HCT116 (cell line): Measurements from ENCODE around the gene POU2F3. TPM values are rescaled to one million over a fixed set of nuclear protein-coding genes. Genes with fewer than 3 reads are reported as not detected.

ENCODE experiments used
- ATAC-seq: fragments of 200-7000 bp; cut with Tn5 transposase; 2 replicates; pipeline ENCODE4 v1.9.1; 2020; ENCODE audit warnings: mild to moderate bottlenecking, moderate library complexity
- BruUV-seq: library from RNA; stranded (reverse); fragments of 400-500 nt; replicated peaks from 2 replicates; lab custom pipeline; 2021; lab: Mats Ljungman, UMichigan
- CTCF ChIA-PET: fragments of 300-600 bp; sonication (Branson Sonifier 250); formaldehyde crosslinking; loops from one replicate; lab custom pipeline; 2021; ENCODE audit warnings: antibody characterized with exemption; lab: Charles Lee
- POLR2A ChIA-PET: fragments of 300-600, 350-600 bp; sonication (Branson Sonifier 250); formaldehyde crosslinking; loops from one replicate; lab custom pipeline; 2021; ENCODE audit warnings: antibody characterized with exemption; lab: Charles Lee
- RAD21 ChIA-PET, 2 experiments: fragments of 300-600 bp; sonication (Branson Sonifier 250); formaldehyde crosslinking; loops; one replicate each; lab custom pipeline; 2023; ENCODE audit warnings: low total read pairs in 2 of 2; ENCODE audit not compliant: uncharacterized antibody in 2 of 2, unreplicated experiment in 2 of 2, low non-redundant PET in 1 of 2; lab: Charles Lee
- DNase-seq: peaks from one replicate; pipeline ENCODE4 v3.0.0-alpha.2; 2010; ENCODE audit warnings: low read depth, low spot score
- H2AFZ ChIP-seq: fragments of 200-600 bp; shearing (Covaris generic), sonication (generic); 2 replicates; pipeline ENCODE4 v1.6.1; 2017; ENCODE audit warnings: low read depth, mixed run types, mixed read lengths, antibody characterized with exemption, low read length; ENCODE audit not compliant: poor library complexity, severe bottlenecking
- H3K27ac ChIP-seq: 2 replicates; pipeline ENCODE4 v1.5.1; 2012; ENCODE audit warnings: low read depth, low read length
- H3K27me3 ChIP-seq: fragments of 200-600 bp; sonication (generic); 2 replicates; pipeline ENCODE4 v1.6.1; 2016; ENCODE audit warnings: mixed run types, low read length, mixed read lengths; ENCODE audit not compliant: insufficient read depth
- H3K36me3 ChIP-seq, 2 experiments: fragments of 200-500 bp in 1 of 2; fragments of 200-600 bp in 1 of 2; sonication (Bioruptor generic) in 1 of 2; sonication (generic) in 1 of 2; 2 replicates each; pipeline versions ENCODE4 v1.5.1 to v1.6.1; 2014 to 2016; ENCODE audit warnings: low read length in 2 of 2, inconsistent platforms in 1 of 2, mixed read lengths in 1 of 2, mixed run types in 1 of 2; ENCODE audit not compliant: insufficient read depth in 2 of 2, control insufficient read depth in 1 of 2
- H3K4me1 ChIP-seq, 2 experiments: fragments of 200-600 bp in 1 of 2; sonication (generic) in 1 of 2; 2 replicates each; pipeline versions ENCODE4 v1.5.1 to v1.6.1; 2012 to 2017; ENCODE audit warnings: low read length in 2 of 2, inconsistent platforms in 1 of 2, mild to moderate bottlenecking in 1 of 2, mixed read lengths in 1 of 2, mixed run types in 1 of 2, moderate library complexity in 1 of 2; ENCODE audit not compliant: insufficient read depth in 2 of 2, control insufficient read depth in 1 of 2
- H3K4me2 ChIP-seq: fragments of 200-600 bp; sonication (generic); 2 replicates; pipeline ENCODE4 v1.6.1; 2017; ENCODE audit warnings: mixed run types, low read length, mixed read lengths
- H3K4me3 ChIP-seq, 2 experiments: fragments of 200-600 bp in 1 of 2; sonication (generic) in 1 of 2; replicated peaks in 1 of 2; 2 replicates each; pipeline ENCODE4 v1.5.1; 2011 to 2016; ENCODE audit warnings: low read length in 2 of 2, control low read depth in 1 of 2, low read depth in 1 of 2, mild to moderate bottlenecking in 1 of 2, mixed read lengths in 1 of 2, mixed run types in 1 of 2
- H3K79me2 ChIP-seq: fragments of 200-600 bp; sonication (generic); 2 replicates; pipeline ENCODE4 v1.6.1; 2017; ENCODE audit warnings: mild to moderate bottlenecking, mixed run types, low read length, moderate library complexity, mixed read lengths; ENCODE audit not compliant: insufficient read depth
- H3K9ac ChIP-seq: fragments of 200-600 bp; sonication (generic); 2 replicates; pipeline ENCODE4 v1.6.1; 2016; ENCODE audit warnings: low read length, mixed read lengths
- H3K9me2 ChIP-seq: fragments of 200-600 bp; sonication (generic), shearing (Covaris generic); 2 replicates; pipeline ENCODE4 v1.6.1; 2017; ENCODE audit warnings: mixed run types, mild to moderate bottlenecking, moderate library complexity; ENCODE audit not compliant: insufficient read depth
- H3K9me3 ChIP-seq, 2 experiments: fragments of 200-500 bp in 1 of 2; fragments of 200-600 bp in 1 of 2; sonication (Bioruptor generic) in 1 of 2; sonication (generic) in 1 of 2; 2 replicates each; pipeline ENCODE4 v1.6.1; 2014 to 2017; ENCODE audit warnings: low read length in 2 of 2, mixed read lengths in 2 of 2, inconsistent platforms in 1 of 2, low read depth in 1 of 2, mild to moderate bottlenecking in 1 of 2, mixed run types in 1 of 2, moderate library complexity in 1 of 2; ENCODE audit not compliant: control insufficient read depth in 1 of 2, insufficient read depth in 1 of 2
- H4K20me1 ChIP-seq: fragments of 200-600 bp; sonication (generic), shearing (Covaris generic); 2 replicates; pipeline ENCODE4 v1.6.1; 2017; ENCODE audit warnings: mixed run types, mild to moderate bottlenecking, moderate library complexity; ENCODE audit not compliant: insufficient read depth
- ATF3 ChIP-seq: IDR thresholded peaks from 2 replicates; pipeline ENCODE4 v1.6.1; 2012
- CBX3 ChIP-seq: IDR thresholded peaks from 2 replicates; pipeline ENCODE4 v1.6.1; 2012; ENCODE audit warnings: low read depth
- CTCF ChIP-seq, 3 experiments: fragments of 200-600 bp in 1 of 3; sonication (generic) in 1 of 3; IDR thresholded peaks in 2 of 3; conservative IDR thresholded peaks in 1 of 3; 2 replicates each; pipeline ENCODE4 v1.5.1; 2012 to 2017; ENCODE audit warnings: low read depth in 2 of 3, low read length in 2 of 3, antibody characterized with exemption in 1 of 3, borderline replicate concordance in 1 of 3, control low read depth in 1 of 3, mild to moderate bottlenecking in 1 of 3, mixed read lengths in 1 of 3, mixed run types in 1 of 3, moderate library complexity in 1 of 3; ENCODE audit not compliant: insufficient read depth in 1 of 3
- ELF1 ChIP-seq: IDR thresholded peaks from 2 replicates; pipeline ENCODE4 v1.6.1; 2012; ENCODE audit warnings: low read depth, borderline replicate concordance
- EZH2 ChIP-seq: fragments of 200-600 bp; sonication (generic); IDR thresholded peaks from 2 replicates; pipeline ENCODE4 v1.6.1; 2017; ENCODE audit warnings: antibody characterized with exemption, mixed run types
- EZH2phosphoT487 ChIP-seq: fragments of 200-600 bp; IDR thresholded peaks from 2 replicates; pipeline ENCODE4 v1.6.1; 2018; ENCODE audit warnings: antibody characterized with exemption, borderline replicate concordance
- FOSL1 ChIP-seq: IDR thresholded peaks from 2 replicates; pipeline ENCODE4 v1.6.1; 2012; ENCODE audit warnings: low read depth
- JUND ChIP-seq: IDR thresholded peaks from 2 replicates; pipeline ENCODE4 v1.6.1; 2012
- POLR2A ChIP-seq: IDR thresholded peaks from 2 replicates; pipeline ENCODE4 v1.7.0; 2011; ENCODE audit warnings: borderline replicate concordance; ENCODE audit not compliant: insufficient read depth, insufficient read length; ENCODE audit errors: extremely low read depth
- SIN3A ChIP-seq: IDR thresholded peaks from 2 replicates; pipeline ENCODE4 v1.6.1; 2012; ENCODE audit warnings: low read depth
- SP1 ChIP-seq: IDR thresholded peaks from 2 replicates; pipeline ENCODE4 v1.6.1; 2012; ENCODE audit warnings: low read depth
- SRF ChIP-seq: IDR thresholded peaks from 2 replicates; pipeline ENCODE4 v1.6.1; 2012; ENCODE audit warnings: low read depth
- TCF7L2 ChIP-seq: IDR thresholded peaks from 2 replicates; pipeline ENCODE4 v1.7.0; 2011; ENCODE audit warnings: borderline replicate concordance, inconsistent platforms; ENCODE audit not compliant: insufficient read depth, insufficient read length; ENCODE audit errors: extremely low read depth
- YY1 ChIP-seq: IDR thresholded peaks from 2 replicates; pipeline ENCODE4 v1.6.1; 2011; ENCODE audit warnings: low read length, low read depth, moderate library complexity, mild to moderate bottlenecking; ENCODE audit not compliant: insufficient replicate concordance; ENCODE audit errors: extremely low read depth
- ZBTB33 ChIP-seq: IDR thresholded peaks from 2 replicates; pipeline ENCODE4 v1.6.1; 2011; ENCODE audit warnings: mild to moderate bottlenecking, low read length, moderate library complexity; ENCODE audit not compliant: insufficient replicate concordance; ENCODE audit errors: extremely low read depth
- ZNF274 ChIP-seq: fragments of 200-500 bp; sonication (Bioruptor generic); IDR thresholded peaks from 2 replicates; pipeline ENCODE4 v1.6.1; 2014; ENCODE audit warnings: mild to moderate bottlenecking, low read depth, low read length, inconsistent platforms
- intact Hi-C: fragments of 100-400 bp; cut with micrococcal nuclease; formaldehyde crosslinking; loops from 2 replicates; pipeline ENCODE4 v1.10.0; 2022
- total RNA-seq: library from RNA; stranded (reverse); gene quantifications from one replicate; pipeline ENCODE4 v1.2.1, GENCODE V29; 2021; ENCODE audit not compliant: unreplicated experiment

Gene POU2F3
- total RNA-seq, 1 experiment from 2014 or later: 0.15 TPM

GRCh38 chr11:120270386-120270785 lies 30.4 kb downstream of the POU2F3 start (continued):
- TF ChIP-seq ZBTB33: no peak
- TF ChIP-seq FOSL1: no peak
- no peak for TF ChIP-seq CBX3

- peaks cover 0 to 12% of the 10 kb centered on the region in 2 experiments; a peak in 2 of 4 replicates for H3K4me1 ChIP-seq
- no peaks in the 10 kb centered on the region for H3K36me3 ChIP-seq
- H3K9me2 ChIP-seq: no peaks in the 10 kb centered on the region
- H3K4me3 ChIP-seq: no peak overlapping the region
- RAD21 ChIA-PET: no interaction called here
- POLR2A ChIA-PET: no interaction called here
- CTCF ChIA-PET: no interaction called here
- 0 out of 2 replicates have a peak overlapping the region, but pooled peaks have one; percentile 26 for H3K4me2 ChIP-seq
- peaks cover 18% of the 10 kb centered on the region; the same call in 1 of the 2 replicates for H3K27me3 ChIP-seq
- H4K20me1 ChIP-seq: no peaks in the 10 kb centered on the region
- H3K27ac ChIP-seq: no peak overlapping the region
- BruUV-seq: no TSS peak
- H2AFZ ChIP-seq: no peak overlapping the region
- TF ChIP-seq POLR2A (no peak), TCF7L2 (no peak), EZH2phosphoT487 (no peak), FOSL1 (no peak), EZH2 (no peak), JUND (no peak), SP1 (no peak), CBX3 (no peak), YY1 (no peak), CTCF (IDR thresholded peaks at IDR 0.05 in 2 of 3, conservative IDR thresholded peaks at IDR 0.05 in 1 of 3; ENCODE audit: borderline replicate concordance in 1 of 3, insufficient read depth in 1 of 3, low read depth in 2 of 3, low read length in 2 of 3) (no peak), SIN3A (no peak), ATF3 (no peak), ZNF274 (no peak), ELF1 (no peak), SRF (no peak)
- ATAC-seq (no peak), DNase-seq (no peak)
- no peak overlapping the region for H3K9ac ChIP-seq
- intact Hi-C loops: no loop called here
- H3K9me3 ChIP-seq: no peaks in the 10 kb centered on the region
- no peaks in the 10 kb centered on the region for H3K79me2 ChIP-seq
Observed at GRCh38 chr11:120271672-120272071, 31.7 kb downstream of the POU2F3 start.
